Measurements from ENCODE around the gene PITPNM3. TPM values are rescaled to one million over a fixed set of nuclear protein-coding genes. Genes with fewer than 3 reads are reported as not detected.

The PITPNM3 gene
- total RNA-seq, 2 donors from 2014 or later = 5.3 to 7.9 TPM

GRCh38 chr17:6468051-6468790, 88.1 kb downstream of the PITPNM3 start:
- intact Hi-C loops (cut with DNase I) = no loop called here
- H3K27me3 ChIP-seq (replicated peaks; ENCODE audit: insufficient read depth) = no peaks in the 10 kb centered on the region
- no peaks in the 10 kb centered on the region for H3K36me3 ChIP-seq
- H3K27ac ChIP-seq = no peak overlapping the region
- H3K4me3 ChIP-seq = no peak overlapping the region
- DNase-seq (ENCODE audit: low spot score) = no peak
- no peaks in the 10 kb centered on the region for H3K9me3 ChIP-seq
- WGBS = 91% methylated on average over 23 of the region's 23 CpGs
- no peaks in the 10 kb centered on the region for H3K4me1 ChIP-seq (replicated peaks)
- TF ChIP-seq POLR2A (IDR thresholded peaks at IDR 0.05) = no peak
- TF ChIP-seq CTCF (IDR thresholded peaks at IDR 0.05) = no peak
- TF ChIP-seq POLR2AphosphoS5 (IDR thresholded peaks at IDR 0.05) = no peak

- DNase-seq (ENCODE audit: low spot score) = no peak
- Histone ChIP-seq H3K27me3 (replicated peaks; ENCODE audit: insufficient read depth) (no peaks in the 10 kb centered on the region), H3K9me3 (no peaks in the 10 kb centered on the region), H3K36me3 (no peaks in the 10 kb centered on the region), H3K4me3 (no peak overlapping the region), H3K27ac (no peak overlapping the region), H3K4me1 (replicated peaks) (no peaks in the 10 kb centered on the region)
- intact Hi-C loops (cut with DNase I) = no loop called here
- WGBS = 88% methylated on average over 1 of the region's 1 CpG
- no peak for TF ChIP-seq CTCF (IDR thresholded peaks at IDR 0.05)
- TF ChIP-seq POLR2A (IDR thresholded peaks at IDR 0.05) = no peak
- TF ChIP-seq POLR2AphosphoS5 (IDR thresholded peaks at IDR 0.05) = no peak
These were observed 88.8 kb downstream of the PITPNM3 start for GRCh38 chr17:6467567-6467966.

- DNase-seq (ENCODE audit: low spot score) = no peak
- no peak overlapping the region for H3K4me3 ChIP-seq
- WGBS = 77% methylated on average over 19 of the region's 19 CpGs
- no peaks in the 10 kb centered on the region for H3K4me1 ChIP-seq (replicated peaks)
- no peaks in the 10 kb centered on the region for H3K27me3 ChIP-seq (replicated peaks; ENCODE audit: insufficient read depth)
- no peaks in the 10 kb centered on the region for H3K9me3 ChIP-seq
- no peak for TF ChIP-seq POLR2A (IDR thresholded peaks at IDR 0.05)
- TF ChIP-seq CTCF (IDR thresholded peaks at IDR 0.05) = no peak
- TF ChIP-seq POLR2AphosphoS5 (IDR thresholded peaks at IDR 0.05) = no peak
- H3K27ac ChIP-seq = no peak overlapping the region
- intact Hi-C loops (cut with DNase I) = no loop called here
- no peaks in the 10 kb centered on the region for H3K36me3 ChIP-seq
These were observed 91.0 kb downstream of the PITPNM3 start for GRCh38 chr17:6465206-6466003.

- WGBS = 91% methylated on average over 14 of the region's 14 CpGs
- H3K4me1 ChIP-seq (replicated peaks) = no peaks in the 10 kb centered on the region
These were observed 91.8 kb downstream of the PITPNM3 start for GRCh38 chr17:6464446-6465041.

More at GRCh38 chr17:6464446-6465041, 91.8 kb downstream of the PITPNM3 start:
- Histone ChIP-seq H3K4me3 (no peak overlapping the region), H3K36me3 (no peaks in the 10 kb centered on the region), H3K9me3 (no peaks in the 10 kb centered on the region), H3K27ac (no peak overlapping the region), H3K27me3 (replicated peaks; ENCODE audit: insufficient read depth) (no peaks in the 10 kb centered on the region)
- TF ChIP-seq POLR2AphosphoS5 (IDR thresholded peaks at IDR 0.05) (no peak), CTCF (IDR thresholded peaks at IDR 0.05) (no peak), POLR2A (IDR thresholded peaks at IDR 0.05) (no peak)
- intact Hi-C loops (cut with DNase I) = no loop called here
- no peak for DNase-seq (ENCODE audit: low spot score)
